ENCODE measurements around the gene SPX.

Gene SPX, protein sequence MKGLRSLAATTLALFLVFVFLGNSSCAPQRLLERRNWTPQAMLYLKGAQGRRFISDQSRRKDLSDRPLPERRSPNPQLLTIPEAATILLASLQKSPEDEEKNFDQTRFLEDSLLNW

GRCh38 chr12:21526053-21526452, at the start of gene SPX:
Gene SPX (plus strand): TSS chr12:21526296. CDS start chr12:21526473, 177 bp downstream.
- DNase-seq (ENCODE audit: low read depth in 2 of 2), result no peak

DNA sequence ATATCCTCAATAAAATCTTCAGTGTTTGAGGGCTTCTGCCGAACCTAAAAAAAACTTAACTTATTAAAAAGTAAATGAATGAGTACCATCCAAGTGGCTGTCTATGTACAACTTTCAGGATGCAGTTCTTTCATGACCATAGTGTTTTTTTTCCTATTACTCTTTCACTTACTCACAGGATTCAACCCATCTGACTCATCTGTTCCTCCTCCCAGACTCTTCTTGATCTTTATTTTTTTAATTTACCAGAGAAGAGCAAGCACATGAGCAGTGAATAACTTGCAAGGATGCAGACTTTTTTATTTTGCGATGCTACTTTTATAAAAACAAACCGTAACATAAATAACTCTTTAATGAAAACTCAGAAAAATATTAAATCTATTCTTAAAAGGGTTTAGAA, 49.1 kb upstream of the SPX start:
- DNase-seq (ENCODE audit: low read depth in 2 of 2), result no peak

- no peak for DNase-seq (ENCODE audit: low read depth in 2 of 2)
These were observed 47.2 kb upstream of the SPX start for GRCh38 chr12:21478756-21479455.

GRCh38 chr12:21483531-21483930, 42.6 kb upstream of the SPX start:
- no peak for DNase-seq (ENCODE audit: low read depth in 2 of 2)

DNA sequence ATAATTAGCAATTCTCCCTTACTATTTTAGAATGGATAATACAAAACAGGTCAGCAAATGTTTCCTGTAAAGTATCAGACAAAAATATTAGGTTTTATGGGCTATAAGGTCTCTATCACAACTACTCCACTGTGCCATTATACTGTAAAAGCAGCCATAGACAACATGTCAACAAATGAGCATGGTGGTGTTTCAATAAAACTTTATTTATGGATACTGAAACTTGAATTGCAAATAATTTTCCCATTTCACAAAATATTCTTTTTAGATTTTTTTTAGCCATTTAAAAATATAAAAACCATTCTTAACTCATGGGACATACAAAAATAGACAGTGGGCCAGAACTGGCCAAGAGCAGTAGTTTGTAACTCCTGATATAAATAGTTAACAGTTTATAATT, 40.1 kb upstream of the SPX start:
- no peak for DNase-seq (ENCODE audit: low read depth in 2 of 2)

DNA sequence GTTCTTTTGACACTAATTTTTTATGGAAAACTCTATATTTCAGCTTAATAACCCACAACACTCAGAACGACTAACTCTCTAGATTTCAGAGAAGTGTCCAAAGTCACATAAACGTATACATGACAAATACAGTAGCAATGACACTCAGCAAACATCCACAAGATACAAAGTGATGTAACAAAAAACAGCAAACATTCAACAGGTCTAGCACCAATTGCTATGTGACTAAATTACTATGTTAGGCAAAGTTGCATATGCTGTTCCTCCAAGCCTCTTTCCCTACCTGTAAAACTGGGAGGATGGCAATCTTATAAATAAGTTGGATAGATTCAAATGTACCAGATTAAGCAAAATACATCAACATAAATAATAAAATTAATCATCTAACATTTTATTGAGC, 26.3 kb upstream of the SPX start:
- DNase-seq (ENCODE audit: low read depth in 2 of 2), result no peak

- no peak for DNase-seq (ENCODE audit: low read depth in 2 of 2)
These were observed 25.3 kb upstream of the SPX start for GRCh38 chr12:21500786-21501257.

GRCh38 chr12:21501258-21502163, 24.6 kb upstream of the SPX start, which contains the start of the genes GOLT1B and RECQL:
Gene GOLT1B (plus strand): TSS chr12:21501789. CDS start chr12:21501924, 135 bp downstream.
Gene RECQL (minus strand): TSS chr12:21501635. CDS start chr12:21499570, 2,065 bp downstream.
- peak; percentile 74 to 79 for DNase-seq (ENCODE audit: low read depth in 2 of 2)

- peak in 1 of 2 donors; percentile 2 for DNase-seq (ENCODE audit: low read depth in 2 of 2)
These were observed 24.0 kb upstream of the SPX start for GRCh38 chr12:21502164-21502496.

DNA sequence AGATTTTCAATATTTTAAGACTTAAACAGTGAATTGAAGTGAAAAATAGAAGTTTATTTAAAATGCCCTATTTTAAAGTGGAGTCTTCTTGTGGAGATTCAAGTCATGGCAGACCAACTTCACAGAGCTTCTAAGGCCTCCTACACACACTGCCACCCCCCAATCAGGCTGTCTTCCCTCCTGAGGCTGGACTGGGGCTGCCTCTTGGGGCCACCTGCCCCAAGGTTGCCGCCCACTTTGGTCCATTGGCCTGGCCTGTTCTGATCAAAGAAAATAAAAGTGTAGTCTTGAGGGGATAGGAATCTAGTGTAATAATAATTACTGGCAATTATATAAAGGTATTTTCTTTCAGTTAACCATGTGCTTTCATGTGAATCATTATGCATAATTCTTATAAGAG, 23.2 kb upstream of the SPX start:
- DNase-seq (ENCODE audit: low read depth in 2 of 2), result no peak

GRCh38 chr12:21505888-21506287, 20.2 kb upstream of the SPX start:
- no peak for DNase-seq (ENCODE audit: low read depth in 2 of 2)

- no peak for DNase-seq (ENCODE audit: low read depth in 2 of 2)
These were observed 18.2 kb upstream of the SPX start for GRCh38 chr12:21507849-21508248.

DNA sequence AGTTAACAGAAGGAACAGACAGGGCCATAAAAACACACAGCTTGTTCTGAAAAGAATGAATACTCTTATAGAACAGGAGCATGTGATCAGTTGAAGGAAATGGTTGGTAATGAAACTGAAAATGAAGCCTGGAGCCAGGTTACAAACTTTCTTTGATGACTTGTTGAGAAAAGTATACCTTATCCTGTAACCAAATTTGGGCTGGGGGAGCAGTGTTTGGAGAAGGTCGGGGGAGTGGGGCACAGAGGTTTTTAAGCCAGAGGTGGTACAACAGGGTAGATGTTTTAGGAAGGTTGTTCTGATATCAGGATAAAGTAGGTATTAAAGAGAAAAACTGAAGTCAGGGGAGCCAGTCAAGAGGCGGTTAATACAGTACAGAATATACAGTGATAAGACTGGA, 16.3 kb upstream of the SPX start:
- DNase-seq (ENCODE audit: low read depth in 2 of 2), result no peak

- no peak for DNase-seq (ENCODE audit: low read depth in 2 of 2)
These were observed 9.8 kb upstream of the SPX start for GRCh38 chr12:21516281-21516680.

- no peak for DNase-seq (ENCODE audit: low read depth in 2 of 2)
These were observed 7.6 kb upstream of the SPX start for GRCh38 chr12:21518451-21518850.

DNA sequence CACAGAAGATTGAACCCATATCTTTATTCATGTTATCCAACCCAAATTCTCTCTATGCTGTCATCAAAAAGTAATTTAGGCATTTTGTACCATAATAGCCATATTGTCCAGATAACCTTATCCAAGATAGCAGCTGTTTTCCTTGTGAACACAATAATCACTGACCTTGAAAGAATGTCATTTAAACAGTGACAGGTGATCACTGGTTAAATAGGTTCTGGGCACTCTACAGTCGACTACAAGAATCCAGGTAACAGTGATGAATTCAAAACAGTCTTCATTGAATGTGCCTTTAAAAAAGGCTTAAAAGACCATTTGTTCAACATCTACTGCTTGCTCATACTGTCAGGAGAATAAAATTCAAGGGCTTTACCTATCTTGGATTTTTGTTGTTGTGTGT, 4.6 kb upstream of the SPX start:
- no peak for DNase-seq (ENCODE audit: low read depth in 2 of 2)

- DNase-seq (ENCODE audit: low read depth in 2 of 2), result no peak
These were observed 2.9 kb upstream of the SPX start for GRCh38 chr12:21523148-21523547.

DNA sequence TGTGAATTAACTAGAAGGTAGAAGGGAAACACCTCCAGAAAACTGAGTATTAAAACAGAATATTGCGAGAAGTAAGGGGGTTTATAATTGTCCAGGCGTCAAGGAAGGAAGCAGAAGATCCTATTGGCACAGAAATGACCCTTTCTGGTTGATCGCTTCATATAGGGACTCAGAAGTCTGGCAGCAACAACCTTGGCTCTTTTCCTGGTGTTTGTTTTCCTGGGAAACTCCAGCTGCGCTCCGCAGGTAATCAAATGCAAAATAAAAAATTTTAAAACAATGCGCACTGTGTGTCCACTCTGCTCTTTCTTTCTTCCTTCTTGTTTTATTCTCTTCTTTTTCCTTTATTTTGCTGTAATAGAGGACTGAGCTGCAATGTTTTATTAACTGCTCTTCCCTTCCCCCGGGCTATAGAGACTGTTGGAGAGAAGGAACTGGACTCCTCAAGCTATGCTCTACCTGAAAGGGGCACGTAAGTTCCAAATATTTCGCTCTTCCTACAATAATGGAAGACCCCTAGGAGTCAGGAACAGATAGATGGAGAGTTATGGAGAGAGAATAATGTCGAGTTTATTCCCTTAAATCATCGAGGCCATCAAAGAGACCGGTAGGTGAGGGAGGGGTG, 737 bp downstream of the SPX start:
- DNase-seq (ENCODE audit: low read depth in 2 of 2), result no peak

GRCh38 chr12:21527451-21528180, 1.5 kb downstream of the SPX start:
- peak in 1 of 2 donors; percentile 23 for DNase-seq (ENCODE audit: low read depth in 2 of 2)

DNA sequence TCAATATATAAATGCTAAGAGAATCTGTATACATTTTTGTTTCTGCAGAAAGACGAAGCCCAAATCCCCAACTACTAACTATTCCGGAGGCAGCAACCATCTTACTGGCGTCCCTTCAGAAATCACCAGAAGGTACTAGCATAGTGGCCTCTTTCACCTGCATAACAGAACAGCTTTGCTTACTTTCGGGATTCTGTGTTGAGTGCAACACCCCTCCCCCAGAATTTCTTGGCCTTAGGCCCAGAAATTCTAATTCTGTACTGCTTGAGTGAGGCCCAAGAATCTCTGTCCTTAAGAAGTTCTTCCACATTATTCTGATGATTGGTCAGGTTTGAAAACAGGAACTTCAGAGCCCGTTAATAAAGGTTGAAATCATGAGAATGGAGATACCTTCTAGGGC, 2.9 kb downstream of the SPX start:
- no peak for DNase-seq (ENCODE audit: low read depth in 2 of 2)

DNA sequence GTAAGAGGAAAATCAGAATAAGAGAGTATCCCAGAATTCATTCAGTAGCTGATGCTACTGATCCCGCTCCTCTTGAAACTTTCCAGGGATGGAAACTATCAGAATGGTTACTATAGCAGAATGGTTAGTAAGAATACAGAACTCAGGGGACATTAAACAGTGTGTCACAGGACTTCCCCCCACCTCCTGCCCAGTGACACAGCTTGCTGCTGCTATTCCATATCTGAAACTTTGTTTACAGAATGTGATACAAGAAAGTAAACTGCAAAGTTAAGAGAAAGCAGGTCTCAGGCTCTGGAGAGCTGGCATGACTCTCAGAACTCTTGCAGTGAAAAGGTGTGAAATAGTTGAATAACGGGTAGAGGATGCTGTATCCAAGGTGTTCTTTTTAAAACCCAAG, 3.4 kb downstream of the SPX start:
- no peak for DNase-seq (ENCODE audit: low read depth in 2 of 2)
